ENCODE measurements around the gene SLC9C2.
"Not testable (repeated sequence)": the region's sequence is repeated elsewhere in the genome, so short reads cannot be mapped to it uniquely, and the experiment has no call there.

The SLC9C2 gene, protein sequence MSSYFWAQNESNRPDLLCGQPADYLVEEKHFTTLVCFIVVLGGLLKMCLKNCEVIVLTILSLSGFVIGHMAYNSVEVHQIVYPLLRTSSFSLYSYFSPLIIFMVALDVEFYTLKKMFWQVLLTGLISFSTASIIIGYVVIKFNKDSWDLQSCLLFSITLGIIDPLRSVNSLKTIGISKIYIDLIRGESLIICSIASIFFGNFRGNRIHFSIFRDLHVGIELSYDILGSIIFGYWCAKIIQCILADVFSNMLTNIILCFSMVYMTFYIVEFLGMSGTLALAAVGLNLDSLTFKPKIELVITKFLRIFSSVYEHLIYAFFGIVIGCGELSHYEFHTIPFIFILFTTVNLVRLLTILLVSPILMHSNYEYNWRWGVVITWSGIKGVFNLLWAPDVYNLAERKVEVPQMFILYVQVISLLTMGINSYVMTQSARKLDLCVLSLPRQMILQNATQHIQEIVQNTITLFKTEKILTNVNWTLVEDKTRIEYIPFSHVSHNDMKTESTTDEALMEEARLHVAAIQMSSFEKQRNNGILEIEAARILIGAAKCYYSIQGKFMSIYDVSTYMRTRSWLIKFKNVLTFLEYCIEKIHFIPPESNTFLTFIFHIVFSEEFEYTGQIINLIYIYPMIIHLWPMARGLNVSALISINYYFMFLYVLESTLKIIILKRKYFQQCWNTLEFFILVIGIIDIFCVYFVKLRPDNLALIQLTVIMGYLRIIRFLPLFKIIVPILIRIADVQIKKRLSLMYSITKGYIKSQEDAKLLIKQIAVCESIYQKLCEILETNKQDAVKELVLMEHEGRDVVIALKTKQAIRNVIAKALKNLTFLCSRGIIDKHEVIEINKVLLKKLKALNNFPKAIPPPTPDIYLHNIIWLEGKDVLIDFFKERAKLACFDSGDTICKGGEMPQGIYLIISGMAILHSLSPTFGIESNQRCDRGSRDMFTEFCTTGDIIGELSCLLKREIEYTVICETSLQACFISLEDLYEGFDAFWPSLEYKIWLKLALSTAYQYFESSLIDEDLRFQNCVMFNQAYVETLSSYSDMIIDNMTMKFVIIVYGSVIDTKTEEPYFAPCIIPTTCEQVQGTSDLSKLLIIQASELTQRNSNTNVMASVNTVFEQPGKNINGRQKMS

DNA sequence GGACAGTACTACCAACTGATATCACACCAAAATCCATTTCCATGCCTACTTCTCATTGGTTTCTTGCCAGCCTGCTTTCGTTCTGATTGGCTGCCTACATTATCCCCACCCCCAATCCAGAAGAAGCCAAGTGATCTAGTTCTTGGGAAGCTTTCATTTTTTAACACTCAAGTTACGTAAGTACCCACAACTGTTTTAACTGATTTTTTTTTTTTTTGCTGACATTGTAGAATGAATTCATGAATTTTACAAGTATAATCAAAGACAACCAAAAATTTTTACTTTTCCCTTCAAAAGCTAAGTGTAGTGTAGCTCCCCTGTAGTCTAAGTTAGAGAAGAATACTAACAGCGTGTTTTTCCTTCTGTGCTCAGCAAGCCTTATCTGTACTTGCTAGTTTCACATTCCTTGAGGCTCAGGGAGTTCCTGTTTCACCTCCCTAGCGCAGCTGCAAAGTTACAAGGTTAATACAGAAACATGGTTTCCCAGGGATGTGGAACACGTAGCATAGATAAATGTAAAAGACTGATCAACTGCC, at the start of gene SLC9C2:
TSS of gene SLC9C2 (minus strand) at position 17 of the 536 bp plus-strand sequence. CDS start 1,296 bp downstream, outside the sequence.
- DNase-seq = no peak

DNA sequence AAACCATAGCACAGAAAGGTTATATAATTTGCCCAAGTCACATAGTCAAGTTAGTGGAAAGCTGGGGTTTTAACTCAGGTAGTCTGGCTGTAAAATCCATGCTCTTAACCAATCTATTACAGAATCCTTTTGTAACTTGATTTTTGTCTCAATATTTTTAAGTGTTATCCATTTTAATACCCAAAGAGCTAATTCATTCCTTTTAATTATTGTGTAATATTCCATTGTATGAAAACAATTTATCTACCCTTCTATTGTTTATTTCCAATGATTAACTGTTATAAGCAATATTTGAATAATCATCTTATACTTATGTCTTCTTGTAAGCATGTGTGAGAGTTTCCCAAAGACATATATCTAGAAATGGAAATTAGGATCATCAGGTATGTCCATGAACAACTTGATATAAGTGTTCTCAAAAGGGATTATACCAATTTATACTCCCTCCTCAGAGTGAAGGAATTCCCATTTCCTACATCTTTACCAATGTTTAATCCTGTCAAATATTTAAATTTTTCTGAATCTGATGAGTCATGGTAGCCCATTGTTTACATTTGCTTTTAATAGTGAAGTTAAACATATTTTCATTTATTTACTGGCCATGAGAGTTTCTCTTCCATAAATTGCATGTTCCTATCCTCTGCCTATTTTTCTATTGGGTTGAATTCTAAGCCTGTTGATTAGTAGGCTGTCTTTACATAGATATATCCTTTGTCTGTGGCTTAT, 46.2 kb upstream of the SLC9C2 start:
- no peak for DNase-seq

DNA sequence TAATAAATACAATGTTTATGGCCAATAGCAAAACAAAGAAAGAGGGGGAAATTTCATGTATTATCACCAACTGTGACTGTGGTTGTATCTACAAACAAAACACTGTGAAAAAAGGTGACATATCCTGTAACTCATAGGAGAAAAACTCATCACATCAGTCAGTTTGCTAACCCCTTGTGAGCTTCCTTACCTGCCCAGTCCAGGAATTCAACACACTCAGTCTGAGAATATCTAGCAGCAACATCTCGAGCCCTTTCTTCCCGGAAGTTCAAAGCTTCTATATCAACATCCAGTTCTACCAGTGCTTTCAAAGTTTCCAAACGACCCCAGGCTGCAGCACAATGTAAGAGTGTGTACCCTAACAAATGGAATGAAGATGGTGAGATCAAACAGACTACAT, 43.8 kb upstream of the SLC9C2 start:
- DNase-seq = no peak

DNA sequence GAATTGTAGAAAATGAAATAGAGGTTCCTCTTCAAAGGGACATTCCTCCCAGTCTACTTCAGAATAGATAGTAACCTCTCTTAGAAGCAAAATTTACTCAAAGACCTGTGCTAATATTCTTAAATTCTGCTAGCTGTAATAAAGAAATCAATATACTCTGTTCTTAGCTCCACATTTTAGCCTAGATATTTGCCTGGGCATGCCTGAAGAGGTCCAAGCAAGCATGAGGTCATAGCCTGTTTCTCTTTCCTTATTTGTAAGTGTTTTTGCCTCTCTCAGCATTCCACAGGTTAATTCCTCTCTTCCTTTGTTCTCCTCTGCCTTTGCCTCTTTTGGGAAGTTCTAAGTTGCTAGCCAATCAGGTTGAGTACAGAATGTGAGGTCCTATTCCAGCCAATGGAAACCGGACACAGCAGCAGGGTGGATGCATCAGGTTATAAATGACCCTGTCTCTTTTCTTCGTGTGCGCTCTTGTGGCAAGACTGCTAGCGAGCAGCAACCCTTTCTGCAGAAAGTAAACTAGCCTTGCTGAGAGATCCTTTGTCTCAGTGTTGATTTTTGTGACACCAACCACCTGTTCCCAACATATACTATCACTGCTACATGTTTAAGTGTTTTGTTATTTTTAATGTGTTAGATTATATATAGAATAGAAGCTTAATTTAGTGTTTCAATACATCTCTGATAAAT, 39.7 kb upstream of the SLC9C2 start:
- DNase-seq = not testable (repeated sequence)

DNA sequence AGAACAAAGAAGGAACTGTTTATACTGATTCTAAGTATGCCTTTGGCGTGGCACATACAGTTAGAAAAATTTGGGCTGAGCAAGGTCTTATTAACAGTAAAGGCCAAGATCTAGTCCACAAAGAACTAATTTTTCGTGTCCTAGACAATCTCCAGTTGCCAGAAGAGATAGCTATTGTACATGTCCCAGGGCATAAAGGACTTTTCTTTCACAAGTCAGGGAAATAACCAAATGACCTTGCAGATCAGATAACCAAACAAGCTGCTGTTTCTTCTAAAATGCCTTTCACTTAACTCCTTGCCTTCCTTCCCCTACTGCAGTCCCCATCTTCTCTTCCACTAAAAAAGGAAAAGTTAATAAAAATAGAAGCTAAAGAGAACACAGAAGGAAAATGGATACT, 36.2 kb upstream of the SLC9C2 start:
- no peak for DNase-seq

DNA sequence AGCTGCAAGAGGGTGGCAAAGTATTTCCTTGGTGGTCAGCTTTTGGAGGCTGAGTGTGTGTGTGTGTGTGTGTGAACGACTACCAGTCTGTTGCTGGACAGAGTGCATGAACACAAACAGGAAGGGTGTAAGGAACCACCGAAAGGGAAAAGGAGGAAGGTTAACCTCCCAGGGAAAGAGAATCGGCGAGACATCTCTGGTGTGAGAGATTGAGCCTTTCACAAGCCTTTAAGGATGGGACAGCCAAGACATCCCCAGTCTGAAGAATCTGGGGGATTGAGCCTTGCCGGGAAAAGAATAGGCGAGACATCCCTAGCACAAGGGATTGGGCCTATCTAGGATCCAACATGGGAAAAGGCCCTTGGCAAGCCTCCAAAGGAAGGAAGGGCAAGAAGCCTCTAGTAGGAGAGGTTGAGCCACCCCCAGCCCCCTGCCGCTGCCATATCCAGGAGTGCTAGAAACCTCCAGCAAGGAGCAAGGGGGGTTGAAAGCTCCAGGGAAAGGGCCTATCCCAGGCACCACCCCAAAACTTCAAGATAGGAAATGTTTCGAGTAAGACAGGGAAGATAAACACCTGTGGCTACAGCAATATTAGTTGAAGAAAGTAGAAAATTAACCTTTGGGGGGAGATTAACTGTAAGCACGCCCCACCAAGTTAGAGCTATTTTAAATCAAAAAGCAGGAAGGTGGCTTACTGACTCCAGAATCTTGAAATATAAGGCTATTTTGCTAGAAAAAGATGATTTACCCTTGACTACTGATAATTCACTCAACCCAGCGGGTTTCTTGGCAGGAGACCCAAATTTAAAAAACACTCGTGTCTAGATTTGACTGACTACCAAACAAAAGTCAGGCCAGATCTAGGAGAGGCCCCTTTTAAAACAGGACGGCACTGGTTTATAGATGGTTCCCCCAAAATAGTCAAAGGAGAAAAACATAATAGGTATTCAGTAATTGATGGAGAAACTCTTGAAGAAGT, 35.5 kb upstream of the SLC9C2 start:
- DNase-seq = no peak

DNA sequence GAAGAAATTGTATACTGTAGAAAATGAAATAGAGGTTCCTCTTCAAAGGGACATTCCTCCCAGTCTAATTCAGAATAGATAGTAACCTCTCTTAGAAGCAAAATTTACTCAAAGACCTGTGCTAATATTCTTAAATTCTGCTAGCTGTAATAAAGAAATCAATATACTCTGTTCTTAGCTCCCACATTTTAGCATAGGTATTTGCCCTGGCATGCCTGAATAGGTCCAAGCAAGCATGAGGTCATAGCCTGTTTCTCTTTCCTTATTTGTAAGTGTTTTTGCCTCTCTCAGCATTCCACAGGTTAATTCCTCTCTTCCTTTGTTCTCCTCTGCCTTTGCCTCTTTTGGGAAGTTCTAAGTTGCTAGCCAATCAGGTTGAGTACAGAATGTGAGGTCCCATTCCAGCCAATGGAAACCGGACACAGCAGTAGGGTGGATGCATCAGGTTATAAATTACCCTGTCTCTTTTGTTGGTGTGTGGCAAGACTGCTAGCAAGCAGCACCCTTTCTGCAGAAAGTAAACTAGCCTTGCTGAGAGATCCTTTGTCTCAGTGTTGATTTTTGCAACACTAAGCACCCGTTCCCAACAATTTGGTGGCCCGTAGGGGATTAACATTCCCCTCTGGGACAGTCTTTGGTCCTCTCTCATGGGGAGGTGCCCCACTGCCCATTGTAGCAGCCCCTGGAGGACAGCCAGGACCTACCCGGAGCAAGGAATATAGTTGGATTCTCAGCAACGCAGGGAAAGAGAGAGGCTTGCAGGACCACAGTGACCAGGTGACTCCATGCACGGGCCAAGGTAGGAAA, 34.6 kb upstream of the SLC9C2 start:
- not testable (repeated sequence) for DNase-seq

DNA sequence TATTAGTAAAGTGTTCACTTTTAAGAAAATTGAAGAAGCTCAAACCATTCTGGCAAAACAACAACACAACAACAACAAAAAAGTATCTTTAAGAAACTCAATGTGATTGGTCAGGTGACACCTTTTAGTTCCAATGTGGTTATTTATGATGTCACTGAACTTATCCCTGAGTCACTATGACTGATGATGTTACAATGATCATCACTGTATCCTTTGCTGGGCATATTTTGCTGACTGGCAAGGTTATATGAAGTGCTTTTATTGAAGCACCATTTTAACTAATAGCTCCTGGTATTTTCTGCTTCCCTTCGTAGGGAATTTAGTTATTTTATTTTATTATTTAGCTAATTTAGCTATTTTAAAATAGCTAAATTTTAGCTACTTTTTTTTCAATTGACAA, 32.2 kb upstream of the SLC9C2 start, which contains the start of gene TEX50:
TSS of gene TEX50 (plus strand) at position 223 of the 400 bp plus-strand sequence. CDS start 184 bp downstream, outside the sequence.
- DNase-seq = no peak

DNA sequence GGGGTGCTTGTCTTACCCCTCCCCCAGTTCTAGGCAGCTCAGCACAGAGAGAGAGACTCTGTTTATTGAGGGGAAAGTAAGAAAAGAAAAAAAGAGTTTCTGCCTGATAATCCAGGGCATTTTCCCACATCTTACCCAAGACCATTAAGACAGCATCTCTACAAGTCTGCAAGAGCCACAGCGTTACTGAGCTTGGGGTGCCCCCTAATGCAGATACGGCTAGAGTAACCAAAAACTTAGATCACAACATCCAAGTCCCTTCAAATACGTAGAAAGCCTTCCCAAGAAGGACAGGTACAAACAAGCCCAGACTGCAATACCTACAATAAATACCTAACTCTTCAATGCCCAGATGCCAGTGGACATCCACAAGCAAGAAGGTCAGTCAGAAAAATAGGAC, 26.0 kb upstream of the SLC9C2 start:
- DNase-seq = peak in 1 of 6 experiments; percentile 1

DNA sequence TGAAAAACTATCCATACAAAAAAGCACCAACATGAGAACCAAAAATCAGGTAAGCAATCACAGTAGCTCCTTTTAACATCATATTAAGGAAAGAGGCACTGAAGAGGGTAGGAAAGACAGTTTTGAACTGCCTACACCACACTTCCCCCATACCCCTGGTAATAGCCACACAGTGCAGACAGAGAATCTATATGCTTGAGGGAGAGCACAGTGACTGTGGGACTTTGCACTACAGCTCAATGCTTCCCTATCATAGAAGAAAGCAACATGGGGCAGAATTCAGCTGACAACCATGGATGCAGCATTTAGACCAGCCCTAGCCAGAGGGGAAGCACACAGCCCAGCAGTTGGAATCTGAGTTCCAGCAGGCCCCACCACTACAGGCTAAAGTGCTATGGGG, 24.4 kb upstream of the SLC9C2 start:
- DNase-seq = no peak

DNA sequence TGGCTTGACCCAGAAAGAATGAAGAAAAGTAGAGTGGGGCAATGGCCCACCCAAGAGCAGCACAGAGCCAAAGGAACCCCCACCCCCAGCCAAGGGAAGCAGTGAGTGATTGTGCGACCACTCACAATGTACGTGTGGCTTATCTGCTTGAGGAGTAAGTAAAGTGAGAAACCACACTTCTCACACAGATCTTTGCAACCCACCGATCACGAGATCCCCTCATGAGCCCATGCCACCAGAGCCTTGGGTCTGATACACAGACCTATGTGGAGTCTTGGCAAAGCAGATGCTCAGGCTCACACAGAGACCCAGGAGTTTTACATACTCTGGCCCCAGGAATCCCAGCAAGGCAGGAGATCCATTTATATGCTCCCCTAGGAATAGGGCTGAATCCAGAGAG, 14.0 kb upstream of the SLC9C2 start:
- DNase-seq = no peak

DNA sequence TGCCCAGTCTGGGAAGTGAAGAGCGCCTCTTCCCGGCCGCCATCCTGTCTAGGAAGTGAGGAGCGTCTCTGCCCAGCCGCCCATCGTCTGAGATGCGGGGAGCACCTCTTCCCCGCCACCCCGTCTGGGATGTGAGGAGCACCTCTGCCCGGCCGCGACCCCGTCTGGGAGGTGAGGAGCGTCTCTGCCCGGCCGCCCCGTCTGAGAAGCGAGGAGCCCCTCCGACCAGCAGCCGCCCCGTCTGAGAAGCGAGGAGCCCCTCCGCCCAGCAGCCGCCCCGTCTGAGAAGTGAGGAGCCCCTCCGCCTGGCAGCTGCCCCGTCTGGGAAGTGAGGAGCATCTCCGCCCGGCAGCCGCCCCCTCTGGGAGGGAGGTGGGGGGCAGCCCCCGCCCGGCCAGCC, 10.2 kb upstream of the SLC9C2 start:
- DNase-seq = not testable (repeated sequence)

DNA sequence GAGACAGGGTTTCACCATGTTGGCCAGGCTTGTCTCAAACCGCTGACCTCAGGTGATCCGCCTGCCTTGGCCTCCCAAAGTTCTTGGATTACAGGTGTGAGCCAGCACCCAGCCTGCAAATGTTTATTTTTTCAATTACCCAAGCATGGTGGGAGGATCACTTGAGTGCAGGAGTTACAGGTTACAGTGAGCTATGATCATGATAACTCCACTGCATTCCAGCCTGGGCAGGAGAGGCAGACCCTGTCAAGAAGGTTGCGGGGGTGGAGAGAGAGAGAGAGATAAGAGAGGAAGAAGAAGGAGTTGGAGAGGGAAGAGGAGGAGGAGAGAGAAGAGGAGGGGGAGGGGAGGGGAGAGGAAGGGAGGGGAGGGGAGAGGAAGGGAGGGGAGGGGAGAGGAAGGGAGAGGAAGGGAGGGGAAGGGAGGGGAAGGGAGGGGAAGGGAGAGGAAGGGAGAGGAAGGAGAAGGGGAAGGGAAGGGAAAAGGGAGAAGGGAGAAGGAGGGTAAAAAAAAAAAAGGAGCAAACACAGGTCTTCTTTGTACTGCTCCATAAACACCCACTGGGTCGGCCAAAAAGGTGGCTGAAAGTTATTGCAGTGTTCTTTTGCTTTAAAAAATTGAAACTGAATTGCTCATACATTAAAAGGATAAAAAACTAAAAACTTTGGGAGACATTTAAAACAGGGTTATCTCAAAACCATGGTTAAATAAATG, 5.8 kb upstream of the SLC9C2 start:
- DNase-seq = no peak

DNA sequence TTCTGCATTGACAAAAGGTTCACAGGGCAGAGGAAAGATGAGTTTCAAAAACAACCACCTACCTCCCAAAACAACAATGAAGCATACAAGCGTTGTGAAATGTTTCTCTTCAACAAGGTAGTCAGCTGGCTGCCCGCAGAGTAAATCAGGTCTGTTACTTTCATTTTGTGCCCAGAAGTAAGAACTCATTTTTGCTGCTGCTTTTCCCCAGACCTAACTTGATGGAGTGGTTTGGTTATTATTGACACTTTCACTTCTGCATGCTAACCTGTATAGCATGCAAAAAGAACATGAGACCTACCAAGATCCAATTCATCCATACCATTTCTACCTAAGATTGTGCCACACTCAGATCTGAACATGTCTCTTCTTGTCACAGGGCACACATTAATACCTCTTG, 1.3 kb downstream of the SLC9C2 start:
- no peak for DNase-seq

DNA sequence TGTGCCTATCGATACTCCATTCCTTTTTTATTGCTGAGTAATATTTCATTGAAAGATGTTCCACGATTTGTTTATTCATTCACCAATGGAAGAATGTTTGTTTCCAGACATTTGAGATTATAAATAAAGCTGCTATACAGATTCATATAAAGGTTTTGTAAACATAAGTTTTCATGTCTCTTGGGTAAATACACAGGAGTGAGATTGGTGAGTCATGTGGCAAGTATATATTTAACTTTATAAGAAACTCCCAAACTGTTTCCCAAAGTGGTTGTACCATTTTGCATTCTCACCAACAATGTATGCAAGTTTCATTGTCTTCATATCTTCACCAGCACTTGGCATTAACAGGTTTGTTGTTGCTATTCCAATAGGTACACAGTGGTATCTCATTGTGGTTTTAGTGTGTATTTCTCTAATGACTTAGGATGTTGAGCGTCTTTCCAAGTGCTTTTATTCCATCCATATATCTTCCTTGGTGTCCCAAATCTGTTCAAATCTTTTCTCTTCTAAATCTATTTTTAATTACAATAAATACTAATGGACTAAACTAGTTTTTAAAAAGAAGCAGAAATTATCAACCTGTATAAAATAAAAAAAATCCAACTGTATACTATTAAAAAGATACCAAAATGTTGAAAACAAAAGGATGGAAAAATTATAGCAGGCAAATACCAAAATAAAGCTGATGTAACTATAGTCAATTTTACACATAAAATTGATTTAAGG, 6.6 kb downstream of the SLC9C2 start:
- no peak for DNase-seq

DNA sequence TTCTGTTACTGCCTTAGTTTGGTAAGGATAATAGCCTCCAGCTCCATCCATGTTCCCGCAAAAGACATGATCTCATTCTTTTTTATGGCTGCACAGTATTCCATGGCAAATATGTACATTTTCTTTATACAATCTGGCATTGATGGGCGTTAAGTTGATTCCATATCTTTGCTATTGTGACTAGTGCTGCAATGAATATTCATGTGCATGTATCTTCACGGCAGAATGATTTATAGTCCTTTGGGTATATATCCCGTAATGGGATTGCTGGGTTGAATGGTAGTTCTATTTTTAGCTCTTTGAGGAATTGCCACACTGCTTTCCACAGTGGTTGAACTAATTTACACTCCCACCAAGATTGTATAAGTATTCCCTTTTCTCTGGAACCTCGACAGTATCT, 11.7 kb downstream of the SLC9C2 start:
- not testable (repeated sequence) for DNase-seq

DNA sequence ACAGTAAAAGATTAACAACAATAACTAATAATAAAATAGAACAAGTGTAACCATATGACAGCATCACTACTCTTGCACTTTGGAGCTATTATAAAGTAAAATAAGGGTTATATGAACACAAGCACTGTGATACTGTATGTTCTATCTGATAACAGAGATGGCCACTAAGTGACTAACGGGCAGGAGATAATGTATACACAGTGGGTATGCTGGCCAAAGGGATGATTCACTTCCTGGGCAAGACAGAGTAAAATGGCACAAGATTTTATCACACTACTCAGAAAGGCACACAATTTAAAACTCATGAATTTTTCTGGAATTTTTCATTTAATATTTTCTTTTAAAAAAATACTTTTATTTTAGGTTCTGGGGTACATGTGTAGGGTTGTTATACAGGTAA, 12.3 kb downstream of the SLC9C2 start:
- DNase-seq = no peak
